Panc1 (cell line): ENCODE data around the gene CACNA1D. TPM values are rescaled to one million over a fixed set of nuclear protein-coding genes. Genes with fewer than 3 reads are reported as not detected.
"Not testable (repeated sequence)": the region's sequence is repeated elsewhere in the genome, so short reads cannot be mapped to it uniquely, and the experiment has no call there.

Experiments
- ATAC-seq: fragments of 200-7000 bp; cut with Tn5 transposase; 2 replicates; pipeline ENCODE4 v1.9.1; 2020; ENCODE audit warnings: mild to moderate bottlenecking, moderate library complexity
- BruUV-seq: library from RNA; stranded (reverse); fragments of 400-500 nt; replicated peaks from 2 replicates; lab custom pipeline; 2021; lab: Mats Ljungman, UMichigan
- CTCF ChIA-PET: fragments of 300-600 bp; sonication (Branson Sonifier 250); formaldehyde crosslinking; loops from one replicate; lab custom pipeline; 2022; ENCODE audit warnings: antibody characterized with exemption; lab: Charles Lee
- POLR2A ChIA-PET: fragments of 300-600 bp; sonication (Branson Sonifier 250); formaldehyde crosslinking; loops from one replicate; lab custom pipeline; 2022; ENCODE audit warnings: antibody characterized with exemption; lab: Charles Lee
- DNase-seq: peaks from one replicate; pipeline ENCODE4 v3.0.0-alpha.2; 2010; ENCODE audit warnings: low read depth, low spot score
- H3K27ac ChIP-seq: 2 replicates; pipeline ENCODE4 v1.5.1; 2011; ENCODE audit warnings: mild to moderate bottlenecking, low read length, inconsistent platforms
- H3K27me3 ChIP-seq: fragments of 200-500 bp; sonication (Bioruptor generic); 2 replicates; pipeline ENCODE4 v1.6.0; 2014; ENCODE audit warnings: low read length, inconsistent platforms; ENCODE audit not compliant: control insufficient read depth, insufficient read depth
- H3K36me3 ChIP-seq: fragments of 200-500 bp; sonication (Bioruptor generic); 2 replicates; pipeline ENCODE4 v1.5.1; 2014; ENCODE audit warnings: inconsistent platforms, mild to moderate bottlenecking, low read length, moderate library complexity; ENCODE audit not compliant: control insufficient read depth, insufficient read depth
- H3K4me1 ChIP-seq: 2 replicates; pipeline ENCODE4 v1.5.1; 2011; ENCODE audit warnings: inconsistent platforms, mild to moderate bottlenecking, low read length, moderate library complexity; ENCODE audit not compliant: control insufficient read depth, insufficient read depth
- H3K4me3 ChIP-seq, 2 experiments: 2 replicates each; pipeline ENCODE4 v1.5.1; 2011 to 2012; ENCODE audit warnings: low read depth in 2 of 2, low read length in 2 of 2, mild to moderate bottlenecking in 2 of 2, inconsistent platforms in 1 of 2, moderate library complexity in 1 of 2
- H3K9me3 ChIP-seq: fragments of 200-500 bp; sonication (Bioruptor generic); 2 replicates; pipeline ENCODE4 v1.5.1; 2014; ENCODE audit warnings: low read depth, mild to moderate bottlenecking, inconsistent platforms, low read length, moderate library complexity; ENCODE audit not compliant: control insufficient read depth, insufficient read depth
- POLR2AphosphoS5 ChIP-seq: IDR thresholded peaks from 2 replicates; pipeline ENCODE4 v1.6.1; 2012; ENCODE audit warnings: mild to moderate bottlenecking, low read depth, low read length, moderate library complexity
- REST ChIP-seq, 2 experiments: IDR thresholded peaks; 2 replicates each; pipeline ENCODE4 v1.6.1; 2011 to 2012; ENCODE audit warnings: low read depth in 2 of 2, control low read depth in 1 of 2, low read length in 1 of 2, mild to moderate bottlenecking in 1 of 2, moderate library complexity in 1 of 2; ENCODE audit not compliant: insufficient read depth in 1 of 2
- SIN3A ChIP-seq: IDR thresholded peaks from 2 replicates; pipeline ENCODE4 v1.6.1; 2012; ENCODE audit warnings: low read depth, mild to moderate bottlenecking, low read length, moderate library complexity, borderline replicate concordance; ENCODE audit not compliant: insufficient read depth
- TCF7L2 ChIP-seq: IDR thresholded peaks from 2 replicates; pipeline ENCODE4 v1.6.1; 2011; ENCODE audit warnings: mild to moderate bottlenecking, low read depth, low read length, inconsistent platforms
- in situ Hi-C: cut with HindIII; loops from 2 replicates; pipeline ENCODE4 v1.10.0; 2016; ENCODE audit warnings: low sequenced_read_pairs, low pct_unique_long_range_greater_than_20kb
- intact Hi-C: fragments of 100-400 bp; cut with micrococcal nuclease; formaldehyde crosslinking; loops from one replicate; pipeline ENCODE4 v1.10.0; 2022; ENCODE audit not compliant: unreplicated experiment
- total RNA-seq: library from RNA; stranded (reverse); gene quantifications from one replicate; pipeline ENCODE4 v1.2.1, GENCODE V29; 2021; ENCODE audit not compliant: unreplicated experiment
- TF ChIP-seq, protein P1 (sequence below): fragments of 450-650 bp; IDR thresholded peaks from 2 replicates; pipeline ENCODE4 v1.5.1; 2017; ENCODE audit warnings: mild to moderate bottlenecking

Gene CACNA1D
- total RNA-seq, 1 experiment from 2014 or later, result 23.0 TPM

GRCh38 chr3:53635041-53635440 lies 140.6 kb downstream of the CACNA1D start:
- DNase-seq, result no peak
- no peaks in the 10 kb centered on the region for H3K9me3 ChIP-seq
- no peak for ATAC-seq
- intact Hi-C loops, result no loop called here
- no peak overlapping the region for H3K27ac ChIP-seq
- H3K4me1 ChIP-seq, result no peaks in the 10 kb centered on the region; the same call in none of the 2 replicates
- no peaks in the 10 kb centered on the region for H3K27me3 ChIP-seq
- CTCF ChIA-PET, result no interaction called here
- H3K36me3 ChIP-seq, result no peaks in the 10 kb centered on the region
- in situ Hi-C loops, result no loop called here
- no TSS peak for BruUV-seq
- POLR2A ChIA-PET, result no interaction called here
- TF ChIP-seq TCF7L2, result no peak
- TF ChIP-seq POLR2AphosphoS5, result no peak
- TF ChIP-seq REST (IDR thresholded peaks at IDR 0.05; ENCODE audit: insufficient read depth in 1 of 2, low read depth in 2 of 2, low read length in 1 of 2), result no peak
- TF ChIP-seq, protein P1, sequence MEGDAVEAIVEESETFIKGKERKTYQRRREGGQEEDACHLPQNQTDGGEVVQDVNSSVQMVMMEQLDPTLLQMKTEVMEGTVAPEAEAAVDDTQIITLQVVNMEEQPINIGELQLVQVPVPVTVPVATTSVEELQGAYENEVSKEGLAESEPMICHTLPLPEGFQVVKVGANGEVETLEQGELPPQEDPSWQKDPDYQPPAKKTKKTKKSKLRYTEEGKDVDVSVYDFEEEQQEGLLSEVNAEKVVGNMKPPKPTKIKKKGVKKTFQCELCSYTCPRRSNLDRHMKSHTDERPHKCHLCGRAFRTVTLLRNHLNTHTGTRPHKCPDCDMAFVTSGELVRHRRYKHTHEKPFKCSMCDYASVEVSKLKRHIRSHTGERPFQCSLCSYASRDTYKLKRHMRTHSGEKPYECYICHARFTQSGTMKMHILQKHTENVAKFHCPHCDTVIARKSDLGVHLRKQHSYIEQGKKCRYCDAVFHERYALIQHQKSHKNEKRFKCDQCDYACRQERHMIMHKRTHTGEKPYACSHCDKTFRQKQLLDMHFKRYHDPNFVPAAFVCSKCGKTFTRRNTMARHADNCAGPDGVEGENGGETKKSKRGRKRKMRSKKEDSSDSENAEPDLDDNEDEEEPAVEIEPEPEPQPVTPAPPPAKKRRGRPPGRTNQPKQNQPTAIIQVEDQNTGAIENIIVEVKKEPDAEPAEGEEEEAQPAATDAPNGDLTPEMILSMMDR, result no peak
- no peak for TF ChIP-seq SIN3A
- no peak overlapping the region for H3K4me3 ChIP-seq

- H3K36me3 ChIP-seq, POLR2A ChIA-PET, ATAC-seq, CTCF ChIA-PET, H3K4me1 ChIP-seq, H3K27me3 ChIP-seq, DNase-seq, H3K27ac ChIP-seq, BruUV-seq, H3K4me3 ChIP-seq, H3K9me3 ChIP-seq, in situ Hi-C loops, intact Hi-C loops: not testable (repeated sequence)
Observed at GRCh38 chr3:53638806-53639205, 144.4 kb downstream of the CACNA1D start.

- Histone ChIP-seq H3K4me3 (no peak overlapping the region), H3K36me3 (no peaks in the 10 kb centered on the region), H3K4me1 (no peaks in the 10 kb centered on the region), H3K9me3 (no peaks in the 10 kb centered on the region), H3K27me3 (no peaks in the 10 kb centered on the region), H3K27ac (no peak overlapping the region)
- BruUV-seq, result no TSS peak
- CTCF ChIA-PET, result no interaction called here
- intact Hi-C loops (no loop called here), in situ Hi-C loops (no loop called here)
- POLR2A ChIA-PET, result no interaction called here
- DNase-seq, result no peak
- no peak for ATAC-seq
- TF ChIP-seq SIN3A (no peak), REST (IDR thresholded peaks at IDR 0.05; ENCODE audit: insufficient read depth in 1 of 2, low read depth in 2 of 2, low read length in 1 of 2) (no peak), POLR2AphosphoS5 (no peak), TCF7L2 (no peak)
- TF ChIP-seq, protein P1, result no peak
Observed at GRCh38 chr3:53641397-53641796, 147.0 kb downstream of the CACNA1D start.
